ENCODE measurements around the gene ABHD2.
A peak's percentile ranks its signal among the peaks of the same experiment; 100 is the strongest.
"Not testable (repeated sequence)": the region's sequence is repeated elsewhere in the genome, so short reads cannot be mapped to it uniquely, and the experiment has no call there.

The ABHD2 gene

GRCh38 chr15:89217686-89218376 lies 129.6 kb downstream of the ABHD2 start:
- DNase-seq (ENCODE audit: low read depth in 3 of 3, low spot score in 1 of 3), result no peak

- DNase-seq (ENCODE audit: low read depth in 3 of 3, low spot score in 1 of 3), result no peak
Measured at GRCh38 chr15:89218531-89218930, 130.3 kb downstream of the ABHD2 start.

GRCh38 chr15:89221543-89221942 lies 133.3 kb downstream of the ABHD2 start, which contains the start of gene RLBP1:
TSS of gene RLBP1 (minus strand) at chr15:89221579. CDS start at chr15:89218975, 2,604 bp downstream.
- DNase-seq (ENCODE audit: low read depth in 3 of 3, low spot score in 1 of 3), result no peak

- DNase-seq (ENCODE audit: low read depth in 3 of 3, low spot score in 1 of 3), result no peak
Measured at GRCh38 chr15:89225588-89225987, 137.3 kb downstream of the ABHD2 start.

GRCh38 chr15:89226359-89227221 lies 138.3 kb downstream of the ABHD2 start:
- DNase-seq (ENCODE audit: low read depth in 3 of 3, low spot score in 1 of 3), result no peak

- no peak for DNase-seq (ENCODE audit: low read depth in 3 of 3, low spot score in 1 of 3)
Measured at GRCh38 chr15:89227425-89227824, 139.2 kb downstream of the ABHD2 start.

GRCh38 chr15:89230277-89230676 lies 142.0 kb downstream of the ABHD2 start:
- DNase-seq (ENCODE audit: low read depth in 3 of 3, low spot score in 1 of 3), result no peak

- DNase-seq (ENCODE audit: low read depth in 3 of 3, low spot score in 1 of 3), result no peak
Measured at GRCh38 chr15:89231832-89232231, 143.6 kb downstream of the ABHD2 start.

GRCh38 chr15:89239883-89240810 lies 151.9 kb downstream of the ABHD2 start:
- not testable (repeated sequence) for DNase-seq (ENCODE audit: low read depth in 3 of 3, low spot score in 1 of 3)

GRCh38 chr15:89243046-89243690 lies 154.9 kb downstream of the ABHD2 start:
- no peak for DNase-seq (ENCODE audit: low read depth in 3 of 3, low spot score in 1 of 3)

- DNase-seq (ENCODE audit: low read depth in 3 of 3, low spot score in 1 of 3), result peak; percentile 84 to 96 (median 89)
Measured at GRCh38 chr15:89243691-89244573, 155.7 kb downstream of the ABHD2 start, which contains the start of gene FANCI. TSS of gene FANCI (plus strand) at chr15:89243979. CDS start at chr15:89247648, 3,669 bp downstream.

- DNase-seq (ENCODE audit: low read depth in 3 of 3, low spot score in 1 of 3), result no peak
Measured at GRCh38 chr15:89244574-89244903, 156.3 kb downstream of the ABHD2 start.

GRCh38 chr15:89247446-89247845 lies 159.2 kb downstream of the ABHD2 start:
- DNase-seq (ENCODE audit: low read depth in 3 of 3, low spot score in 1 of 3), result no peak

- DNase-seq (ENCODE audit: low read depth in 3 of 3, low spot score in 1 of 3), result no peak
Measured at GRCh38 chr15:89248584-89248983, 160.3 kb downstream of the ABHD2 start.

- DNase-seq (ENCODE audit: low read depth in 3 of 3, low spot score in 1 of 3), result not testable (repeated sequence)
Measured at GRCh38 chr15:89250142-89250541, 161.9 kb downstream of the ABHD2 start.

All from stimulated activated CD4-positive, alpha-beta T cell treated with anti-CD3 and anti-CD28 coated beads, TNF-alpha, amount 100 ng/mL, for 1 hour (primary cell).